Glomerular visceral epithelial cell (primary cell): ENCODE measurements around the gene DYNC1I1.

Experiments
- DNase-seq: peaks from one replicate; pipeline ENCODE4 v3.0.0-alpha.2; 2016; ENCODE audit errors: extremely low spot score

DYNC1I1 gene

GRCh38 chr7:96080027-96080426, 307.7 kb downstream of the DYNC1I1 start:
- no peak for DNase-seq

GRCh38 chr7:96084881-96085553, 312.7 kb downstream of the DYNC1I1 start:
- DNase-seq = peak; percentile 37

- DNase-seq = no peak
These were observed 313.6 kb downstream of the DYNC1I1 start for GRCh38 chr7:96085953-96086352.

GRCh38 chr7:96088579-96088978, 316.2 kb downstream of the DYNC1I1 start:
- DNase-seq = no peak

- DNase-seq = no peak
These were observed 317.2 kb downstream of the DYNC1I1 start for GRCh38 chr7:96089511-96089910.

- DNase-seq = no peak
These were observed 318.4 kb downstream of the DYNC1I1 start for GRCh38 chr7:96090756-96091155.

- peak; percentile 4 for DNase-seq
These were observed 321.1 kb downstream of the DYNC1I1 start for GRCh38 chr7:96093435-96093834.

GRCh38 chr7:96097835-96098234, 325.5 kb downstream of the DYNC1I1 start:
- DNase-seq = no peak

- DNase-seq = no peak
These were observed 328.4 kb downstream of the DYNC1I1 start for GRCh38 chr7:96100737-96101136.

GRCh38 chr7:96102096-96102811, 329.9 kb downstream of the DYNC1I1 start:
- DNase-seq = no peak

- no peak for DNase-seq
These were observed 332.6 kb downstream of the DYNC1I1 start for GRCh38 chr7:96104984-96105383.

GRCh38 chr7:96111405-96111804, 339.1 kb downstream of the DYNC1I1 start:
- DNase-seq = no peak

- no peak for DNase-seq
These were observed 341.8 kb downstream of the DYNC1I1 start for GRCh38 chr7:96114190-96114589.

GRCh38 chr7:96116173-96116572, 343.8 kb downstream of the DYNC1I1 start:
- no peak for DNase-seq

GRCh38 chr7:96118449-96119001, 346.2 kb downstream of the DYNC1I1 start:
- DNase-seq = peak; percentile 5

GRCh38 chr7:96120445-96121225, 348.3 kb downstream of the DYNC1I1 start:
- no peak for DNase-seq

- DNase-seq = no peak
These were observed 349.4 kb downstream of the DYNC1I1 start for GRCh38 chr7:96121752-96122151.

GRCh38 chr7:96122746-96123145, 350.4 kb downstream of the DYNC1I1 start:
- DNase-seq = no peak

GRCh38 chr7:96126382-96126781, 354.0 kb downstream of the DYNC1I1 start:
- DNase-seq = peak; percentile 17

- DNase-seq = no peak
These were observed 355.4 kb downstream of the DYNC1I1 start for GRCh38 chr7:96127746-96128145.

GRCh38 chr7:96131525-96131924, 359.2 kb downstream of the DYNC1I1 start:
- DNase-seq = no peak

GRCh38 chr7:96135241-96135640, 362.9 kb downstream of the DYNC1I1 start:
- DNase-seq = no peak
